ENCODE data around the gene SRGAP1. TPM values are rescaled to one million over a fixed set of nuclear protein-coding genes. Genes with fewer than 3 reads are reported as not detected.

SRGAP1 gene
- total and polyA plus RNA-seq, 2 of the 4 experiments (the other 2 are of a cell fraction), result 10.0 to 10.2 TPM

DNA sequence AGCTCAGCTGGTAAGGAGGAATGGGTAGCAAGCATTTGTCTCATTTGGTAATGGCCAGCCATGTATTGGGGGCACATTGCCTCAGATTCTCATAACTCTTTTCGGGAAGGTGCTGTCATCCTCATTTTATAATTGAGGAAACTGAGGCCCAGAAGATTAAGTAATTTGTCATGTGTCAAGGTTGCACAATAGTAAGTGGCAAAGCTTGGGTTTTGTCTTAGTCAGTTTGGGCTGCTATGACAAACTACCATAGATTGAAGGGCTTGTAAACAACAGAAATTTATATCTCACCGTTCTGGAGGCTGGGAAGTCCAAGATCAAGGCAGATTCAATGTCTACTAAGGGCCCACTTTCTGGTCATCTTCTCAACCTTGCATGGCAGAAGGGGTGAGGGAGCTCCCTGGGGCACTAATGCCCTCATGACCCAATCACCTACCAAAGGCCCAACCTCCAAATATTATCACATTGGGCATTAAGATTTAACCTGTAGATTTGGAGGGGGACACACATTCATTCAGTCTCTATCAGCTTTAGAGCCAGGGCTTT lies 99.6 kb downstream of the SRGAP1 start:
- H3K4me3 ChIP-seq (ENCODE audit: insufficient read depth, low read depth, low read length), result no peak overlapping the region
- DNase-seq (no peak), ATAC-seq (ENCODE audit: low read depth) (no peak)
- no peak overlapping the region for H3K4me2 ChIP-seq (ENCODE audit: low read depth, low read length)
- H2BK20ac ChIP-seq (ENCODE audit: low read depth, low read length), result no peak overlapping the region
- no peak overlapping the region for H2BK120ac ChIP-seq (ENCODE audit: low read depth, low read length)
- peak overlapping the region; percentile 23 for H2BK5ac ChIP-seq (ENCODE audit: low read depth, low read length, poor library complexity, severe bottlenecking)
- ChIA-PET POLR2A (ENCODE audit: unreplicated experiment) (no interaction called here), CTCF (interaction anchor here (1.2 kb wide), 1 partner anchor 100 kb away, joined by 5 read pairs; no protein-coding TSS in a partner anchor)
- H3K36me3 ChIP-seq (ENCODE audit: control insufficient read depth, insufficient read depth, low read length), result peaks cover 13% of the 10 kb centered on the region
- no peak overlapping the region for H2BK15ac ChIP-seq (ENCODE audit: low read depth, low read length)
- no peak overlapping the region for H2AFZ ChIP-seq (replicated peaks; ENCODE audit: low read length, poor library complexity)
- H3K23ac ChIP-seq (ENCODE audit: low read depth, low read length), result no peak overlapping the region
- no peak overlapping the region for H2AK5ac ChIP-seq (ENCODE audit: low read depth, low read length)
- peak overlapping the region in 1 of 2 experiments; percentile 64; a peak in 1 of 4 replicates for H4K8ac ChIP-seq (ENCODE audit: low read depth in 2 of 2, low read length in 2 of 2)
- peaks cover 17% of the 10 kb centered on the region for H3K9me1 ChIP-seq (ENCODE audit: insufficient read depth, low read length)
- H4K91ac ChIP-seq (ENCODE audit: insufficient read depth, low read depth, low read length), result no peak overlapping the region
- no peak overlapping the region for H3K14ac ChIP-seq (replicated peaks; ENCODE audit: low read depth, low read length)
- BruUV-seq (replicated peaks), result no TSS peak
- WGBS, 2 experiments (ENCODE audit: extremely low coverage in 2 of 2, insufficient read length in 1 of 2), result no CpG with 5 or more reads among the region's 2 CpGs
- dilution Hi-C loops (cut with HindIII; ENCODE audit: low sequenced_read_pairs, unreplicated experiment), result no loop called here
- intact Hi-C loops (cut with micrococcal nuclease), result no loop called here
- peaks cover 8% of the 10 kb centered on the region; the same call in 1 of the 2 replicates for H3K4me1 ChIP-seq (ENCODE audit: control insufficient read depth, insufficient read depth, low read length)
- peaks cover 41 to 79% of the 10 kb centered on the region in 2 experiments for H3K79me1 ChIP-seq (ENCODE audit: low read depth in 1 of 2, low read length in 2 of 2)
- H3K4ac ChIP-seq (ENCODE audit: low read depth, low read length), result no peak overlapping the region
- H3K9ac ChIP-seq (ENCODE audit: low read depth, low read length), result no peak overlapping the region
- no peak overlapping the region for H2AK9ac ChIP-seq (replicated peaks; ENCODE audit: low read depth, low read length, poor library complexity)
- no peak overlapping the region for H4K5ac ChIP-seq (ENCODE audit: low read depth, low read length)
- H3K9me3 ChIP-seq (ENCODE audit: control insufficient read depth, insufficient read depth, low read length), result no peaks in the 10 kb centered on the region
- no peak overlapping the region for H3K27ac ChIP-seq (ENCODE audit: insufficient read depth, low read length)
- TF ChIP-seq CEBPB (IDR thresholded peaks at IDR 0.05; ENCODE audit: low read depth, low read length), result peak; percentile 73
- no peak for TF ChIP-seq SMC3 (IDR thresholded peaks at IDR 0.05; ENCODE audit: low read depth, low read length)
- peaks cover 26% of the 10 kb centered on the region for H4K20me1 ChIP-seq (ENCODE audit: insufficient read depth, low read length)
- no peaks in the 10 kb centered on the region for H3K27me3 ChIP-seq (ENCODE audit: control insufficient read depth, insufficient read depth, low read length)
- H3K56ac ChIP-seq (ENCODE audit: extremely low read depth, insufficient read depth, low read length), result no peak overlapping the region
- H3K18ac ChIP-seq (ENCODE audit: low read depth, low read length), result no peak overlapping the region
- in situ Hi-C loops (cut with MboI; ENCODE audit: low sequenced_read_pairs), result no loop called here
